HCT116 (cell line): Measurements from ENCODE around the gene TUBB4A. TPM values are rescaled to one million over a fixed set of nuclear protein-coding genes. Genes with fewer than 3 reads are reported as not detected.

ENCODE experiments used
- ATAC-seq: fragments of 200-7000 bp; cut with Tn5 transposase; 2 replicates; pipeline ENCODE4 v1.9.1; 2020; ENCODE audit warnings: mild to moderate bottlenecking, moderate library complexity
- BruUV-seq: library from RNA; stranded (reverse); fragments of 400-500 nt; replicated peaks from 2 replicates; lab custom pipeline; 2021; lab: Mats Ljungman, UMichigan
- CTCF ChIA-PET: fragments of 300-600 bp; sonication (Branson Sonifier 250); formaldehyde crosslinking; loops from one replicate; lab custom pipeline; 2021; ENCODE audit warnings: antibody characterized with exemption; lab: Charles Lee
- POLR2A ChIA-PET: fragments of 300-600, 350-600 bp; sonication (Branson Sonifier 250); formaldehyde crosslinking; loops from one replicate; lab custom pipeline; 2021; ENCODE audit warnings: antibody characterized with exemption; lab: Charles Lee
- RAD21 ChIA-PET, 2 experiments: fragments of 300-600 bp; sonication (Branson Sonifier 250); formaldehyde crosslinking; loops; one replicate each; lab custom pipeline; 2023; ENCODE audit warnings: low total read pairs in 2 of 2; ENCODE audit not compliant: uncharacterized antibody in 2 of 2, unreplicated experiment in 2 of 2, low non-redundant PET in 1 of 2; lab: Charles Lee
- DNase-seq: peaks from one replicate; pipeline ENCODE4 v3.0.0-alpha.2; 2010; ENCODE audit warnings: low read depth, low spot score
- H2AFZ ChIP-seq: fragments of 200-600 bp; shearing (Covaris generic), sonication (generic); 2 replicates; pipeline ENCODE4 v1.6.1; 2017; ENCODE audit warnings: low read depth, mixed run types, mixed read lengths, antibody characterized with exemption, low read length; ENCODE audit not compliant: poor library complexity, severe bottlenecking
- H3K27ac ChIP-seq: 2 replicates; pipeline ENCODE4 v1.5.1; 2012; ENCODE audit warnings: low read depth, low read length
- H3K27me3 ChIP-seq: fragments of 200-600 bp; sonication (generic); 2 replicates; pipeline ENCODE4 v1.6.1; 2016; ENCODE audit warnings: mixed run types, low read length, mixed read lengths; ENCODE audit not compliant: insufficient read depth
- H3K36me3 ChIP-seq, 2 experiments: fragments of 200-500 bp in 1 of 2; fragments of 200-600 bp in 1 of 2; sonication (Bioruptor generic) in 1 of 2; sonication (generic) in 1 of 2; 2 replicates each; pipeline versions ENCODE4 v1.5.1 to v1.6.1; 2014 to 2016; ENCODE audit warnings: low read length in 2 of 2, inconsistent platforms in 1 of 2, mixed read lengths in 1 of 2, mixed run types in 1 of 2; ENCODE audit not compliant: insufficient read depth in 2 of 2, control insufficient read depth in 1 of 2
- H3K4me1 ChIP-seq, 2 experiments: fragments of 200-600 bp in 1 of 2; sonication (generic) in 1 of 2; 2 replicates each; pipeline versions ENCODE4 v1.5.1 to v1.6.1; 2012 to 2017; ENCODE audit warnings: low read length in 2 of 2, inconsistent platforms in 1 of 2, mild to moderate bottlenecking in 1 of 2, mixed read lengths in 1 of 2, mixed run types in 1 of 2, moderate library complexity in 1 of 2; ENCODE audit not compliant: insufficient read depth in 2 of 2, control insufficient read depth in 1 of 2
- H3K4me2 ChIP-seq: fragments of 200-600 bp; sonication (generic); 2 replicates; pipeline ENCODE4 v1.6.1; 2017; ENCODE audit warnings: mixed run types, low read length, mixed read lengths
- H3K4me3 ChIP-seq, 2 experiments: fragments of 200-600 bp in 1 of 2; sonication (generic) in 1 of 2; replicated peaks in 1 of 2; 2 replicates each; pipeline ENCODE4 v1.5.1; 2011 to 2016; ENCODE audit warnings: low read length in 2 of 2, control low read depth in 1 of 2, low read depth in 1 of 2, mild to moderate bottlenecking in 1 of 2, mixed read lengths in 1 of 2, mixed run types in 1 of 2
- H3K79me2 ChIP-seq: fragments of 200-600 bp; sonication (generic); 2 replicates; pipeline ENCODE4 v1.6.1; 2017; ENCODE audit warnings: mild to moderate bottlenecking, mixed run types, low read length, moderate library complexity, mixed read lengths; ENCODE audit not compliant: insufficient read depth
- H3K9ac ChIP-seq: fragments of 200-600 bp; sonication (generic); 2 replicates; pipeline ENCODE4 v1.6.1; 2016; ENCODE audit warnings: low read length, mixed read lengths
- H3K9me2 ChIP-seq: fragments of 200-600 bp; sonication (generic), shearing (Covaris generic); 2 replicates; pipeline ENCODE4 v1.6.1; 2017; ENCODE audit warnings: mixed run types, mild to moderate bottlenecking, moderate library complexity; ENCODE audit not compliant: insufficient read depth
- H3K9me3 ChIP-seq, 2 experiments: fragments of 200-500 bp in 1 of 2; fragments of 200-600 bp in 1 of 2; sonication (Bioruptor generic) in 1 of 2; sonication (generic) in 1 of 2; 2 replicates each; pipeline ENCODE4 v1.6.1; 2014 to 2017; ENCODE audit warnings: low read length in 2 of 2, mixed read lengths in 2 of 2, inconsistent platforms in 1 of 2, low read depth in 1 of 2, mild to moderate bottlenecking in 1 of 2, mixed run types in 1 of 2, moderate library complexity in 1 of 2; ENCODE audit not compliant: control insufficient read depth in 1 of 2, insufficient read depth in 1 of 2
- H4K20me1 ChIP-seq: fragments of 200-600 bp; sonication (generic), shearing (Covaris generic); 2 replicates; pipeline ENCODE4 v1.6.1; 2017; ENCODE audit warnings: mixed run types, mild to moderate bottlenecking, moderate library complexity; ENCODE audit not compliant: insufficient read depth
- CBX3 ChIP-seq: IDR thresholded peaks from 2 replicates; pipeline ENCODE4 v1.6.1; 2012; ENCODE audit warnings: low read depth
- SP1 ChIP-seq: IDR thresholded peaks from 2 replicates; pipeline ENCODE4 v1.6.1; 2012; ENCODE audit warnings: low read depth
- ZNF274 ChIP-seq: fragments of 200-500 bp; sonication (Bioruptor generic); IDR thresholded peaks from 2 replicates; pipeline ENCODE4 v1.6.1; 2014; ENCODE audit warnings: mild to moderate bottlenecking, low read depth, low read length, inconsistent platforms
- intact Hi-C: fragments of 100-400 bp; cut with micrococcal nuclease; formaldehyde crosslinking; loops from 2 replicates; pipeline ENCODE4 v1.10.0; 2022
- total RNA-seq: library from RNA; stranded (reverse); gene quantifications from one replicate; pipeline ENCODE4 v1.2.1, GENCODE V29; 2021; ENCODE audit not compliant: unreplicated experiment
- TF ChIP-seq, protein P1 (sequence below): IDR thresholded peaks from 2 replicates; pipeline ENCODE4 v1.6.1; 2012; ENCODE audit warnings: low read depth
- TF ChIP-seq, protein P2 (sequence below), 3 experiments: fragments of 200-600 bp in 1 of 3; sonication (generic) in 1 of 3; IDR thresholded peaks in 2 of 3; conservative IDR thresholded peaks in 1 of 3; 2 replicates each; pipeline ENCODE4 v1.5.1; 2012 to 2017; ENCODE audit warnings: low read depth in 2 of 3, low read length in 2 of 3, antibody characterized with exemption in 1 of 3, borderline replicate concordance in 1 of 3, control low read depth in 1 of 3, mild to moderate bottlenecking in 1 of 3, mixed read lengths in 1 of 3, mixed run types in 1 of 3, moderate library complexity in 1 of 3; ENCODE audit not compliant: insufficient read depth in 1 of 3
- TF ChIP-seq, protein P3 (sequence below): IDR thresholded peaks from 2 replicates; pipeline ENCODE4 v1.6.1; 2011; ENCODE audit warnings: mild to moderate bottlenecking, low read length, moderate library complexity; ENCODE audit not compliant: insufficient replicate concordance; ENCODE audit errors: extremely low read depth

TUBB4A gene
- total RNA-seq, 1 experiment from 2014 or later, result 32.5 TPM

DNA sequence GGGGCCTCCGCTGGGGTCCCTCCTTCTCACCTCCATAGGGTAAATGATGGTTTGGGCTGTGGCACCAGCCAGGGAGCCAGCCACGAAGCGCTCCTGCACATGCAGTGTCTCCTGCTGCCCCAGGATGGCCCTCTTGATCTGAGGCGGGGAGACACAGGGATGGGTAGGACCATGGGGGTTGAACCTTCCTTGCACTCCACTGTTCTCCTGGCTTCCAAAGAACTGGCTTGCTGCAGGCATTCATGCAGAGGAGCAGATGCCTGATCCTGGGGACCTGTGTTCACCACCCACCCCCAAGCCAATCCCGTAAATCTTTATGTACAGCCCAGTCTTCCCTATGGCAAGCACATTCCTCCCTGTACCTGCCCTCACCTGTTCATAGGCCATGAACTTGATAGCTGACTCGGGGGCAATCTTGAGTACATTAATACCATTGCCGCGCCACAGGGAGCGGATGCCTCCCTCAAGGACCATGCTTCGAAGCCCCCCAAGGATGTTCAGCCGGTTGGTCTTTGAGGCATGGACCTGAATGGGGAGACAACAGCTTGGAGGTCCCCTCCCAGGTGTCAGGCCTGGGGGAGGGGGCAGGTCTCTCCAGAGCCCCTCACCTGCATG is 48.1 kb downstream of the TUBB4A start:
- RAD21 ChIA-PET, result no interaction called here
- POLR2A ChIA-PET, result no interaction called here

More for the DNA sequence above, 48.1 kb downstream of the TUBB4A start:
- CTCF ChIA-PET, result no interaction called here
- Histone ChIP-seq H3K9me3 (peaks cover 0 to 13% of the 10 kb centered on the region in 2 experiments; a peak in 2 of 4 replicates), H3K27ac (no peak overlapping the region), H3K27me3 (no peaks in the 10 kb centered on the region), H4K20me1 (no peaks in the 10 kb centered on the region), H3K36me3 (peaks cover 10 to 22% of the 10 kb centered on the region in 2 experiments), H3K4me2 (no peak overlapping the region), H3K4me3 (no peak overlapping the region), H2AFZ (no peak overlapping the region), H3K79me2 (0 out of 2 replicates have a peak, but pooled peaks cover 2% of the 10 kb centered on the region), H3K9me2 (no peaks in the 10 kb centered on the region), H3K9ac (no peak overlapping the region), H3K4me1 (peaks cover 13 to 18% of the 10 kb centered on the region in 2 experiments)
- TF ChIP-seq SP1 (no peak), ZNF274 (no peak), CBX3 (no peak)
- TF ChIP-seq, protein P1, sequence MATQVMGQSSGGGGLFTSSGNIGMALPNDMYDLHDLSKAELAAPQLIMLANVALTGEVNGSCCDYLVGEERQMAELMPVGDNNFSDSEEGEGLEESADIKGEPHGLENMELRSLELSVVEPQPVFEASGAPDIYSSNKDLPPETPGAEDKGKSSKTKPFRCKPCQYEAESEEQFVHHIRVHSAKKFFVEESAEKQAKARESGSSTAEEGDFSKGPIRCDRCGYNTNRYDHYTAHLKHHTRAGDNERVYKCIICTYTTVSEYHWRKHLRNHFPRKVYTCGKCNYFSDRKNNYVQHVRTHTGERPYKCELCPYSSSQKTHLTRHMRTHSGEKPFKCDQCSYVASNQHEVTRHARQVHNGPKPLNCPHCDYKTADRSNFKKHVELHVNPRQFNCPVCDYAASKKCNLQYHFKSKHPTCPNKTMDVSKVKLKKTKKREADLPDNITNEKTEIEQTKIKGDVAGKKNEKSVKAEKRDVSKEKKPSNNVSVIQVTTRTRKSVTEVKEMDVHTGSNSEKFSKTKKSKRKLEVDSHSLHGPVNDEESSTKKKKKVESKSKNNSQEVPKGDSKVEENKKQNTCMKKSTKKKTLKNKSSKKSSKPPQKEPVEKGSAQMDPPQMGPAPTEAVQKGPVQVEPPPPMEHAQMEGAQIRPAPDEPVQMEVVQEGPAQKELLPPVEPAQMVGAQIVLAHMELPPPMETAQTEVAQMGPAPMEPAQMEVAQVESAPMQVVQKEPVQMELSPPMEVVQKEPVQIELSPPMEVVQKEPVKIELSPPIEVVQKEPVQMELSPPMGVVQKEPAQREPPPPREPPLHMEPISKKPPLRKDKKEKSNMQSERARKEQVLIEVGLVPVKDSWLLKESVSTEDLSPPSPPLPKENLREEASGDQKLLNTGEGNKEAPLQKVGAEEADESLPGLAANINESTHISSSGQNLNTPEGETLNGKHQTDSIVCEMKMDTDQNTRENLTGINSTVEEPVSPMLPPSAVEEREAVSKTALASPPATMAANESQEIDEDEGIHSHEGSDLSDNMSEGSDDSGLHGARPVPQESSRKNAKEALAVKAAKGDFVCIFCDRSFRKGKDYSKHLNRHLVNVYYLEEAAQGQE, result no peak
- TF ChIP-seq, protein P2, sequence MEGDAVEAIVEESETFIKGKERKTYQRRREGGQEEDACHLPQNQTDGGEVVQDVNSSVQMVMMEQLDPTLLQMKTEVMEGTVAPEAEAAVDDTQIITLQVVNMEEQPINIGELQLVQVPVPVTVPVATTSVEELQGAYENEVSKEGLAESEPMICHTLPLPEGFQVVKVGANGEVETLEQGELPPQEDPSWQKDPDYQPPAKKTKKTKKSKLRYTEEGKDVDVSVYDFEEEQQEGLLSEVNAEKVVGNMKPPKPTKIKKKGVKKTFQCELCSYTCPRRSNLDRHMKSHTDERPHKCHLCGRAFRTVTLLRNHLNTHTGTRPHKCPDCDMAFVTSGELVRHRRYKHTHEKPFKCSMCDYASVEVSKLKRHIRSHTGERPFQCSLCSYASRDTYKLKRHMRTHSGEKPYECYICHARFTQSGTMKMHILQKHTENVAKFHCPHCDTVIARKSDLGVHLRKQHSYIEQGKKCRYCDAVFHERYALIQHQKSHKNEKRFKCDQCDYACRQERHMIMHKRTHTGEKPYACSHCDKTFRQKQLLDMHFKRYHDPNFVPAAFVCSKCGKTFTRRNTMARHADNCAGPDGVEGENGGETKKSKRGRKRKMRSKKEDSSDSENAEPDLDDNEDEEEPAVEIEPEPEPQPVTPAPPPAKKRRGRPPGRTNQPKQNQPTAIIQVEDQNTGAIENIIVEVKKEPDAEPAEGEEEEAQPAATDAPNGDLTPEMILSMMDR (IDR thresholded peaks at IDR 0.05 in 2 of 3, conservative IDR thresholded peaks at IDR 0.05 in 1 of 3; ENCODE audit: borderline replicate concordance in 1 of 3, insufficient read depth in 1 of 3, low read depth in 2 of 3, low read length in 2 of 3), result no peak
- TF ChIP-seq, protein P3, sequence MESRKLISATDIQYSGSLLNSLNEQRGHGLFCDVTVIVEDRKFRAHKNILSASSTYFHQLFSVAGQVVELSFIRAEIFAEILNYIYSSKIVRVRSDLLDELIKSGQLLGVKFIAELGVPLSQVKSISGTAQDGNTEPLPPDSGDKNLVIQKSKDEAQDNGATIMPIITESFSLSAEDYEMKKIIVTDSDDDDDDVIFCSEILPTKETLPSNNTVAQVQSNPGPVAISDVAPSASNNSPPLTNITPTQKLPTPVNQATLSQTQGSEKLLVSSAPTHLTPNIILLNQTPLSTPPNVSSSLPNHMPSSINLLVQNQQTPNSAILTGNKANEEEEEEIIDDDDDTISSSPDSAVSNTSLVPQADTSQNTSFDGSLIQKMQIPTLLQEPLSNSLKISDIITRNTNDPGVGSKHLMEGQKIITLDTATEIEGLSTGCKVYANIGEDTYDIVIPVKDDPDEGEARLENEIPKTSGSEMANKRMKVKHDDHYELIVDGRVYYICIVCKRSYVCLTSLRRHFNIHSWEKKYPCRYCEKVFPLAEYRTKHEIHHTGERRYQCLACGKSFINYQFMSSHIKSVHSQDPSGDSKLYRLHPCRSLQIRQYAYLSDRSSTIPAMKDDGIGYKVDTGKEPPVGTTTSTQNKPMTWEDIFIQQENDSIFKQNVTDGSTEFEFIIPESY, result no peak
- DNase-seq (no peak), ATAC-seq (no peak)
- BruUV-seq, result no TSS peak
- intact Hi-C loops, result no loop called here
